K562 (cell line): ENCODE results near the gene CNP. TPM values are rescaled to one million over a fixed set of nuclear protein-coding genes. Genes with fewer than 3 reads are reported as not detected.

Source experiments
- BACH1 ChIP-seq: fragments of 200-800 bp; sonication (Bioruptor generic); IDR thresholded peaks from 2 replicates; pipeline ENCODE4 v1.6.1; 2016; ENCODE audit warnings: missing genetic modification characterization, missing compliant biosample characterization
- BRD4 ChIP-seq: fragments of 200-600 bp; sonication (generic); IDR thresholded peaks from 2 replicates; pipeline ENCODE4 v1.6.1; 2017; ENCODE audit warnings: inconsistent platforms
- CHCHD3 ChIP-seq: fragments of 250-450 bp; sonication (Bioruptor Pico); IDR thresholded peaks from 2 replicates; pipeline ENCODE4 v2.1.2; 2022; ENCODE audit warnings: mild to moderate bottlenecking
- CHD1 ChIP-seq: fragments of 200-600 bp; sonication (generic); IDR thresholded peaks from one replicate; pipeline ENCODE4 v1.6.1; 2012; ENCODE audit warnings: mild to moderate bottlenecking, moderate library complexity, low read length, inconsistent platforms
- CUX1 ChIP-seq: fragments of 200-800 bp; sonication (Bioruptor generic); IDR thresholded peaks from 2 replicates; pipeline ENCODE4 v1.6.1; 2016; ENCODE audit warnings: missing genetic modification characterization, missing compliant biosample characterization
- ELF4 ChIP-seq: fragments of 450-650 bp; formaldehyde crosslinking; IDR thresholded peaks from 2 replicates; pipeline ENCODE4 v1.4.0; 2022; ENCODE audit warnings: missing genetic modification characterization
- FOXK2 ChIP-seq, 2 experiments: fragments of 450-650 bp; IDR thresholded peaks in 1 of 2; conservative IDR thresholded peaks in 1 of 2; 2 replicates each; pipeline ENCODE4 v1.6.1; 2016; ENCODE audit warnings: low read depth in 2 of 2, mild to moderate bottlenecking in 1 of 2
- LEF1 ChIP-seq: fragments of 450-650 bp; IDR thresholded peaks from 2 replicates; pipeline ENCODE4 v1.6.1; 2016; ENCODE audit warnings: mild to moderate bottlenecking
- MCM2 ChIP-seq: fragments of 450-650 bp; IDR thresholded peaks from 2 replicates; pipeline ENCODE4 v1.6.1; 2017; ENCODE audit warnings: low read depth, mild to moderate bottlenecking
- SPI1 ChIP-seq: IDR thresholded peaks from 2 replicates; pipeline ENCODE4 v1.6.1; 2011; ENCODE audit warnings: low read depth, low read length, control low read depth, borderline replicate concordance
- ZC3H4 ChIP-seq: sonication (generic); formaldehyde crosslinking; IDR thresholded peaks from 2 replicates; pipeline ENCODE4 v1.9.0; 2021; ENCODE audit warnings: missing genetic modification reagents, borderline replicate concordance
- ZNF3 ChIP-seq: fragments of 250-450 bp; sonication (Bioruptor Pico); IDR thresholded peaks from 2 replicates; pipeline ENCODE4 v1.5.0; 2021; ENCODE audit warnings: mild to moderate bottlenecking, moderate library complexity
- ZNF398 ChIP-seq: fragments of 250-450 bp; sonication (Bioruptor Pico); IDR thresholded peaks from 2 replicates; pipeline ENCODE4 v1.8.0; 2021; ENCODE audit warnings: moderate library complexity, mild to moderate bottlenecking, inconsistent platforms
- ZNF780A ChIP-seq: fragments of 250-450 bp; sonication (Bioruptor Pico); IDR thresholded peaks from 2 replicates; pipeline ENCODE4 v1.5.0; 2021; ENCODE audit warnings: mild to moderate bottlenecking
- polyA plus RNA-seq, 8 experiments: library from polyadenylated mRNA; depleted of rRNA in 4 of 8; stranded (reverse) in 5 of 8; unstranded in 3 of 8; fragments of >200 nt; fragmentation: Nextera tagmentation in 2 of 8; fragmentation: Illumina TruSeq in 1 of 8; extraction: Ambion mirVana in 2 of 8; extraction: Trizol in 1 of 8; gene quantifications; 2 replicates each; pipeline versions ENCODE4 v1.2.1 to v1.2.3, GENCODE V29; 2011 to 2014; ENCODE audit warnings: inconsistent platforms in 1 of 8, missing spikeins in 1 of 8
- total RNA-seq, 7 experiments: library from RNA; depleted of rRNA in 6 of 7; stranded (reverse); fragments of >200 nt in 6 of 7; fragmentation: Illumina TruSeq in 2 of 7; extraction: Trizol in 2 of 7; gene quantifications; 2 replicates each; pipeline versions ENCODE4 v1.2.1 to v1.2.3, GENCODE V29; 2011 to 2021; ENCODE audit warnings: low replicate concordance in 1 of 7

Gene CNP
- total and polyA plus RNA-seq, 9 of the 15 experiments (the other 6 are each of a cell fraction or from before 2014, with no cell fraction given) = 1.7 to 52.0 (median 29.1) TPM

GRCh38 chr17:41937970-41938954 lies 28.3 kb upstream of the CNP start (continued):
- TF ChIP-seq LEF1 (no peak), ZC3H4 (CRISPR knock-in tag) (no peak), ZNF780A (CRISPR knock-in tag) (no peak), ZNF398 (CRISPR knock-in tag) (no peak), CHCHD3 (CRISPR knock-in tag) (no peak), BRD4 (no peak), FOXK2 (conservative IDR thresholded peaks at IDR 0.05 in 1 of 2, IDR thresholded peaks at IDR 0.05 in 1 of 2; ENCODE audit: low read depth in 2 of 2) (no peak), MCM2 (no peak), ELF4 (CRISPR knock-in tag) (no peak), CUX1 (CRISPR knock-in tag) (no peak), SPI1 (no peak), BACH1 (no peak), CHD1 (no peak), ZNF3 (CRISPR knock-in tag) (no peak)
